Measurements from ENCODE around the gene DKK1. TPM values are rescaled to one million over a fixed set of nuclear protein-coding genes. Genes with fewer than 3 reads are reported as not detected.

The DKK1 gene
- total RNA-seq, 1 donor from 2014 or later, result 170 TPM

DNA sequence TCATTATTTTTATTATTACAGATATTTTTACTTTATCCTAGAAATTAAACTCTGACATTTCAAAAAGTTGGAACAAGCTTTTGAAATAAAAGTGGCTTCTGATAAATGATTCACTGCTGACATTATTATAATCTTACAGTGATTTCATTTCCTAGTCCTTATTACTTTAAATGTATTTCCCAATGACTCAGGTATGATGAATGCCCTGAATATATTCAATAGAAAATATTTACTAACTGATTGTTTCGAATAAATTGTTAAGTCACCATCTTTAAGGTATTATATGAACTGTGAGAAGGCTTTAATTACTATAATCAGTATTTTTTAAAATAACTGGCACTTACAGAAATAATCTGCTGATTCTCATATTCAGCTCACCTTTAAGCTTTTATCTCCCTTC is 21.6 kb downstream of the DKK1 start:
- Mint-ChIP-seq H3K4me1 (ENCODE audit: low read depth) (peaks cover 14% of the 10 kb centered on the region), H3K4me3 (ENCODE audit: unreplicated experiment) (no peak overlapping the region), H3K27ac (ENCODE audit: unreplicated experiment) (no peak overlapping the region), H3K27me3 (ENCODE audit: low read depth) (no peaks in the 10 kb centered on the region), H3K9me3 (ENCODE audit: low read depth) (no peaks in the 10 kb centered on the region), H3K36me3 (ENCODE audit: low read depth) (no peaks in the 10 kb centered on the region)
- TF ChIP-seq, protein P1, sequence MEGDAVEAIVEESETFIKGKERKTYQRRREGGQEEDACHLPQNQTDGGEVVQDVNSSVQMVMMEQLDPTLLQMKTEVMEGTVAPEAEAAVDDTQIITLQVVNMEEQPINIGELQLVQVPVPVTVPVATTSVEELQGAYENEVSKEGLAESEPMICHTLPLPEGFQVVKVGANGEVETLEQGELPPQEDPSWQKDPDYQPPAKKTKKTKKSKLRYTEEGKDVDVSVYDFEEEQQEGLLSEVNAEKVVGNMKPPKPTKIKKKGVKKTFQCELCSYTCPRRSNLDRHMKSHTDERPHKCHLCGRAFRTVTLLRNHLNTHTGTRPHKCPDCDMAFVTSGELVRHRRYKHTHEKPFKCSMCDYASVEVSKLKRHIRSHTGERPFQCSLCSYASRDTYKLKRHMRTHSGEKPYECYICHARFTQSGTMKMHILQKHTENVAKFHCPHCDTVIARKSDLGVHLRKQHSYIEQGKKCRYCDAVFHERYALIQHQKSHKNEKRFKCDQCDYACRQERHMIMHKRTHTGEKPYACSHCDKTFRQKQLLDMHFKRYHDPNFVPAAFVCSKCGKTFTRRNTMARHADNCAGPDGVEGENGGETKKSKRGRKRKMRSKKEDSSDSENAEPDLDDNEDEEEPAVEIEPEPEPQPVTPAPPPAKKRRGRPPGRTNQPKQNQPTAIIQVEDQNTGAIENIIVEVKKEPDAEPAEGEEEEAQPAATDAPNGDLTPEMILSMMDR (IDR thresholded peaks at IDR 0.05), result no peak
- DNase-seq (ENCODE audit: low spot score), result no peak

GRCh38 chr10:52337225-52337624 is 23.1 kb downstream of the DKK1 start:
- no peak for DNase-seq (ENCODE audit: low spot score)
- H3K4me1 Mint-ChIP-seq (ENCODE audit: low read depth), result peaks cover 12% of the 10 kb centered on the region
- no peaks in the 10 kb centered on the region for H3K36me3 Mint-ChIP-seq (ENCODE audit: low read depth)
- no peak overlapping the region for H3K4me3 Mint-ChIP-seq (ENCODE audit: unreplicated experiment)
- no peaks in the 10 kb centered on the region for H3K27me3 Mint-ChIP-seq (ENCODE audit: low read depth)
- H3K27ac Mint-ChIP-seq (ENCODE audit: unreplicated experiment), result no peak overlapping the region
- no peaks in the 10 kb centered on the region for H3K9me3 Mint-ChIP-seq (ENCODE audit: low read depth)
- TF ChIP-seq, protein P1 (IDR thresholded peaks at IDR 0.05), result no peak

DNA sequence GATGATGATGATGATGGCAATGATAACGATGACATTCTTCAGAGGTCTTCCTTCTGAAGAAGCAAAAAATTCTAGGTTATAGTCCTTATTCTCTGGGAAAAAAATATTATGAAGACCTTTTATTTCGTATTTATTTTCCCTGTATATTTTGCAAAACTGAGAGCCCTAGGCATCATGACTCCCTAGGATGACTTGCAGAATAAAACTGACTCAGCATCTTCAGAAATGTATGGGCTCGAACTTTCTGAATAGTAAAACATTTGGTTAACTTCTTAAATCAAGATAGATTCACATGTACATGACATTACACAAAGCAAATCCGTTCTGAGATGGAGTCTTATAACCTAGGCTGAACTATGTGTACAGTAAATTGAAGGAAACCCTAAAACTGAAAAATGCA is 29.4 kb downstream of the DKK1 start:
- Mint-ChIP-seq H3K4me3 (ENCODE audit: unreplicated experiment) (no peak overlapping the region), H3K36me3 (ENCODE audit: low read depth) (no peaks in the 10 kb centered on the region), H3K27me3 (ENCODE audit: low read depth) (no peaks in the 10 kb centered on the region), H3K4me1 (ENCODE audit: low read depth) (peaks cover 12% of the 10 kb centered on the region), H3K27ac (ENCODE audit: unreplicated experiment) (no peak overlapping the region), H3K9me3 (ENCODE audit: low read depth) (no peaks in the 10 kb centered on the region)
- DNase-seq (ENCODE audit: low spot score), result no peak
- TF ChIP-seq, protein P1 (IDR thresholded peaks at IDR 0.05), result no peak

DNA sequence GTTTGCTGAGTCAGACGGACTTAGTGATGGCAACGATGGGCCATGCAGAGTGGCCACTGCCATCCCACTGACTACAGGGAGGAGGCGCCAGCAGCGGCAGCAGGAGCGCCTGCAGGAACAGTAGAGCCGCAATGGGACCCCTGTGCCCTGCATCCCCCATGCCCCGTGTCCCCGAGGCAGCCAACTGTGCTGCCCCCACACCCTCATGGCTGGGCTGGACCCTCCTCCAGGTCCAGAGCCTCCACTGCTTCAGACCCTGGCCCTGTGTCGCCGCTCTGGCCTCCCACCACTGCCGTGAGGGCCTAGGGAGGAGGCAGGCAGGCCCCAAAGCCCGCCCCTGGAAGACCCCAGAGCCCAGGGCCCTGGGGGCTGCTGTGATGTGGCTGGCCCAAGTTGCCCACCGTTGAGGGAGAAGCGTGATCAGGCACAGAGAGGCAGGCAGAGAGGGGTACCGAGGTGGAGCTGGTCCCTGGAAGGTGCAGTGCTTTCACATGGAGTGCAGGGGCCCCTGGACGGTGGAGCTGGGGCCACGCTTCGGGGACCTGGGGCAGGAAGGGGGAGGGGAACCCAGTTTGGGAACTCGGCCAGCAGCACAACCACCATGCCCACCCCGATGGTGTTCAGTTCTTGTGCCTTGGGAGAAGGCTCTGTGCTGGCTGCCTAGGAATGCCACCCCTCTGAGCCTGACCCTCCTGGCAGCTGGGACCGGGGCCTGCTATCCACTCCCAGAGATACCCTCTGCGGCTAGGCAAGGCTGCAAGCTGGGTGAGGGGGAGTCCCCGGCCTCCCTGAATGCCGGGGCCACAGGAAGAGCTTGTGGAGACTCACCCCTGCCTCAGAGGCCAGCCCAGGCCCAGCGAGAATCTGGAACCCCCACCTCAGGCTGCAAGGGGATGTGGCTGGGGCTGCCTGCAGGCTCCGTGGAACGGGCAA is 32.6 kb downstream of the DKK1 start:
- TF ChIP-seq, protein P1 (IDR thresholded peaks at IDR 0.05), result no peak
- Mint-ChIP-seq H3K9me3 (ENCODE audit: low read depth) (no peaks in the 10 kb centered on the region), H3K27me3 (ENCODE audit: low read depth) (no peaks in the 10 kb centered on the region), H3K4me1 (ENCODE audit: low read depth) (peaks cover 12% of the 10 kb centered on the region), H3K36me3 (ENCODE audit: low read depth) (no peaks in the 10 kb centered on the region), H3K4me3 (ENCODE audit: unreplicated experiment) (no peak overlapping the region), H3K27ac (ENCODE audit: unreplicated experiment) (no peak overlapping the region)
- DNase-seq (ENCODE audit: low spot score), result no peak

- Mint-ChIP-seq H3K9me3 (ENCODE audit: low read depth) (no peaks in the 10 kb centered on the region), H3K27me3 (ENCODE audit: low read depth) (no peaks in the 10 kb centered on the region), H3K27ac (ENCODE audit: unreplicated experiment) (no peak overlapping the region), H3K36me3 (ENCODE audit: low read depth) (no peaks in the 10 kb centered on the region), H3K4me3 (ENCODE audit: unreplicated experiment) (no peak overlapping the region), H3K4me1 (ENCODE audit: low read depth) (peaks cover 16% of the 10 kb centered on the region)
- TF ChIP-seq, protein P1 (IDR thresholded peaks at IDR 0.05), result no peak
- DNase-seq (ENCODE audit: low spot score), result no peak
Measured at GRCh38 chr10:52347327-52347667, 33.2 kb downstream of the DKK1 start.
